HG03457 (cell line): ENCODE measurements around the gene ISG15.
"Not testable (repeated sequence)": the region's sequence is repeated elsewhere in the genome, so short reads cannot be mapped to it uniquely, and the experiment has no call there.

ENCODE experiments used
- ATAC-seq: cut with Tn5 transposase; IDR thresholded peaks from one replicate; pipeline ENCODE4 v1.9.1; 2021; ENCODE audit warnings: moderate number of reproducible peaks; ENCODE audit not compliant: unreplicated experiment

The ISG15 gene

DNA sequence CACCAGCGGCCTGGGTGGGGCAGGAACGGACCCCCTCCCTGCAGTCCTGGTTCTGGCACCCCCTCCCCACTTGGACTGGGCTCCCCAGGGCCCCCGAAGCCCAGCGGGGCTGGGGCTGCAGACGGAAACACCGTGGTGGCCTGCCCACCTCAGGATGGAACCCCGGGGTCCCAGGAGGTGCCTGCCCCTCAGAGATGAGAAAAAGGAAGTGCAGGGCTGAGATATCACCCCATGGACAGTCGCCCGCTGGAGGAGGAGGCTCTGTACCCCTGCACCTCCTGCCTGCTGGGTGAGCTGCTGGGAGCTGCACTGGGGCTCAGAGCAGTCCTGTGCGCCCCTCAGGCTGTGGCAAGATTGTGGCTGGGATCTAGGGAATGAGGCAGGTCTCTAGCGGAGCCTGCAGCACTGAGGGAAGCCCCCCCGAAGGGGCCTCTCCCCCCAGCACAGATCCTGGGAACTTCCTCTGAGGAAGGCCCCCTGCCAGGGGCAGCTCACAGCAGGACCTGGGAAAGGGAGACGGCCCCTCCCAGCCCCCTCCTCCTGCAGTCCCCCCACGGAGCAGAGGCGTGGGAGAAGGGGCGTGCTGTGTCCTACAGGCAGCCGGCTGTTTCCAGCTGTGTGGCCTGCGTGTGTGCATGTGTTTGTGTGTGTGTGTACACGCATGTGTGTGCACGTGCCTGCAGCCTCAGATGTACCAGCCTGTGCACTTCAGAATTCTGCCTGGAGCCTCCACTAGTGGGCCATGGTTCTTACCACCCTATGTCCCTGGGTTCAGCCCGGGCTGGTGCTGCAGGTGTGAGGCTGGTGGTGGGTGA, 13.5 kb downstream of the ISG15 start:
- ATAC-seq, result no peak

GRCh38 chr1:1027791-1028190, 14.5 kb downstream of the ISG15 start:
- ATAC-seq, result no peak

DNA sequence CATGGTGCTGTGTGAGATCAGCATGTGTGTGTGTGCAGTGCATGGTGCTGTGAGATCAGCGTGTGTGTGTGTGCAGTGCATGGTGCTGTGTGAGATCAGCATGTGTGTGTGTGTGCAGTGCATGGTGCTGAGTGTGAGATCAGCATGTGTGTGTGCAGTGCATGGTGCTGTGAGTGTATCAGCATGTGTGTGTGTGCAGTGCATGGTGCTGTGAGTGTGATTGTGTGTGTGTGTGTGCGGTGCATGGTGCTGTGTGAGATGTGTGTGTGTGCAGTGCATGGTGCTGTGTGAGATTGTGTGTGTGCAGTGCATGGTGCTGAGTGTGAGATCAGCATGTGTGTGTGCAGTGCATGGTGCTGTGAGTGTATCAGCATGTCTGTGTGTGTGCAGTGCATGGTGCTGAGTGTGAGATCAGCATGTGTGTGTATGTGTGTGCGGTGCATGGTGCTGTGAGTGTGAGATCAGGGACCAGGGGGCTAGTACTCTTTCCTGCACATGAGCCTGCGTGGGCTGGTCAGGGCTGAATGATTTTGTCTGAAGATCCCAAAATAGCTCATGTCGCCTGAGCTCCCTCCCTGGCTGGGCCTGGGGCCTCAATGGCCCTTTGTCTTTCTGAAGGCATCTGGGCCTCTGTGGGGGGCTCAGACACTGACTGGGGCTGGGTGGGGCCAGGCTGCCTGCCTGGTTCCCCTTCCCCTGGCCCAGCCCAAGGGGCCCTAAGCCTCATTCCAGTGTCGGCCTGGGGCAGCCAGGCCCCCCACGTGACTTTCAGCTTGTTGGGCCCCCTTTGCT, 17.8 kb downstream of the ISG15 start:
- not testable (repeated sequence) for ATAC-seq

DNA sequence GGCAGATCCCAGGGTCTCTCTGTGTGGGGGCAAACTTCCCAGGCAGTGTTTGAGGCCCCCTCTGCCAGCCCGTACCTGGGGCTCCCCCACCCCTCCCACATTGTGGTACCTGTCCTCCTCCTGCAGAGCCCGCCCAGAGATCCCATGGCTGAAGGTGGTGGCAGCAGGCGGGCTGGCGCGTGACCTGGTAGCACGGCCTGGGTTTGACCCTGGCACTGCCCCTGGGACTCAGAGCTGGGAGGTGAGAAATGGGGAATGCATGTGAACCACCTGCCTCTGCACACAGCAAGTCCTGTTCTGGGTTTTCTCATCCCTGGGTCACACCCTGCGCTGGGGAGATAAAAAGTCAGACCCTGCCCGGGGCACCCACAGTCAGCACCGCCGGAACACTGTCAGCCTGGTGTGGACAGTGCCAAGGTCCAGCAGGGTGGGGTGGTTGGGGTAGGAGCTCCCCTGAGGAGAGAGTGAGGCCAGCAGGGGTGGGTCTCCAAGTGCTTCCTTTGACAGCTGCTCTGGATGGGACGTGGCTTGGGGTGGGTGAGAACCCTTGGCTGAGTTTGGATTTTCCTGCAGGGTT, 18.4 kb downstream of the ISG15 start:
- no peak for ATAC-seq

DNA sequence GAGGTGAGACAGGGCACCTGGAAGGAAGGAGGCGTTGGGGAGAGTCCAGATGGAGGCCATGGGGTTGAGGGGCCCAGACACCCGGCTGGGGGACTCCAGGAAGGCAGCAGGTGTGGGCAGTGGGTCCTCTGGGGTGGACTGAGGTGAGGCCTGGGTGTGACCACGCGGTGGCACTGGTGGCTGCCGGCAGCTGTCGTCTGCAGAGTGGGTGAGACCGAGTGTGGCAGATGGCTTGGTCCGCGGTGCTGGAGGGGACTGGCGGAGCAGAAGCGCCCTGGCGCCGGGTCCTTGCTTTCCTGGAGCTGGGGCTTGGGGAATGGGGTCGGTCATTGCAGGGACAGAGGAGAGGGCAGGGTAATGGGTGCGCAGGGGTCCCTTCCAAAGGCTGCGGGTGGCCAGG, 19.1 kb downstream of the ISG15 start:
- no peak for ATAC-seq

- ATAC-seq, result peak; percentile 61
Observed at GRCh38 chr1:1033009-1033587, 19.8 kb downstream of the ISG15 start.

- no peak for ATAC-seq
Observed at GRCh38 chr1:1033731-1034438, 20.6 kb downstream of the ISG15 start.

DNA sequence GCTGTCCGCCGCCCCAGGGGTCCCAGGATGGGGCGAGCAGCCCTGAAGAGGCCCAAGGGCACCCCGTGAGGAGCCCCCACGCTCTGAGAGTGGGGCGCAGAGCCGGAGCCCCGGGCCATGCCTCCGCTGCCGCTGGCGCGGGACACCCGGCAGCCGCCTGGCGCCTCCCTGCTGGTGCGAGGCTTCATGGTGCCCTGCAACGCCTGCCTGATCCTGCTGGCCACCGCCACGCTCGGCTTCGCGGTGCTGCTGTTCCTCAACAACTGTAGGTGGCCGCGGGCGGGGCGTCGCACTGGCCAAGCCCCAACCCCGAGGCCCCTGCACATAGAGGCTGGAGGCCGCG, 21.1 kb downstream of the ISG15 start:
- ATAC-seq, result no peak

- ATAC-seq, result no peak
Observed at GRCh38 chr1:1035291-1035943, 22.1 kb downstream of the ISG15 start.

DNA sequence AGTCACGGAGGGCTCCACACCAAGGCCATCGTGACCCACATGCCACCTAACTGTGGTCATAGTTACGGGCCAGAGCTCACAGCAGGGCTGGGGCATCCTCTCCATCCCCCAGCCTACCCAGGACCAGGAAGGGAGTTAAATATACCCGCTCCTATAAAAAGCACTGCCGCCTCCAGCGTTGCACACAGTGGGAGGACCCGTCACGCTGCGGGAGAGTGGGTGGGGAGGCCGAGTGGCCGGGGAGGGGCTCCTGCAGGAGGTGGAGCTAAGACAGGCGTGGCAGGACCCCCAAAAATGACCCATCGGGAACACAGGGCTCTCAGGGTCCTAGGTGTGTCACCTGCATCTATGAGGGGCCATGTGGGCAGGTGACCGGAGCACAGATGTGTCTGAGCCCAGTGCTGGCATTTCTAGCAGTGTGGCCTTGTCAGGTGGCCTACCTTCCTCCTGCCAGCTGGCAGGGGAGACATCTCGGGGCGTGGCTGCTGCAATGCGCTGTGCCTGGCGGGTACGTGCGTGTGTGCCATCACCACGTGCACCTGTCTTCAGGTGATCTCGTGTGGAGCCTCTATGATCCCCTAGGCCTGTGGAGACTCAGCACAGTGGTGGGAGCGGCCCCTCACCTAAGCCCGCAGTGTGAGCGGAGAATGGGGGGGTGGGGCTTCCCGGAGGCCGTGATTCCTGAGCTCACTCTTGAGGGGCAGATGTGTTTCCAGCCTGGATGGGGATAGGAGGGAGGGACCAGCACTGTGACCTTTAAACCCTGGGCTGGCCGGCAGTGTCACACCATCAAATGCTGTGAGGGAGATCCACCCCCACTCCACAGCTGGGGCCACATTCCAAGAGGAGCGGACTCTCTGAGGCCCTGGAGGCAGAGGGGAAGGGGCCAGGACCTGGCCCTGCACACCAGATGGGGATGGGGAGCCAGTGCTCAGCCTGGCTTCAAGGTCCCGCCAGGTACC, 24.4 kb downstream of the ISG15 start:
- no peak for ATAC-seq

DNA sequence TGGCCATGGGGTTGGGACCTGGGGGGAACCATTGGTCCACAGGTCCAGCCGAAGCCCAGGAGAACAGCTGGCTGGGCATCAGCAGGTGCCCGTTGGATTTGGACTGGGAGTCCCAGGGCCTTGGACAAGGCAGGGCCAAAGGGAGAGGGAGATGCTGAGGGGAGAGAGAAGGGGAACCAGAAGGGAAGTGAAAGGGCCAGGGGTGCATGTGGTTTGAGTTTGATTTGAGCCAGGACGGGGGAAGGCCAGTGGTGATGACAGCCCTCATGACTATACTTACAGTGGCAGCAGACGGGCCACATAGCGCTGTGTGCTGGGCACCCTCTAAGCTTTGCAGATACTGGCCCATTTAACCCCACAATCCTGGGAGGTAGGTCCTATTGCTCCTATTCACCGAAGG, 25.4 kb downstream of the ISG15 start:
- ATAC-seq, result no peak

GRCh38 chr1:1039145-1039910, 26.0 kb downstream of the ISG15 start:
- no peak for ATAC-seq

GRCh38 chr1:1040004-1040991, 27.0 kb downstream of the ISG15 start:
- no peak for ATAC-seq

GRCh38 chr1:1041092-1041523, 27.8 kb downstream of the ISG15 start:
- ATAC-seq, result no peak

DNA sequence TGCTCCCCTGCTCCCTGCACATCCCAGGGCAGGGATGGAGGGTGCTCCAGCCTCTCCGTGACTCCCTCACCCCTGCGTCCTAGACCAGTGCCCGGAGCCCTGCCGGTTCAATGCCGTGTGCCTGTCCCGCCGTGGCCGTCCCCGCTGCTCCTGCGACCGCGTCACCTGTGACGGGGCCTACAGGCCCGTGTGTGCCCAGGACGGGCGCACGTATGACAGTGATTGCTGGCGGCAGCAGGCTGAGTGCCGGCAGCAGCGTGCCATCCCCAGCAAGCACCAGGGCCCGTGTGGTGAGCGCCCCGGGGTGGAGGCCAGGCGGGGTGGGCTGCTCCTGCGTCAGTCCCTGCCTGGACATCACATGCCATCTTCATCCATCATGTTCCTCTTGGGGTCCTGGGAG, 28.6 kb downstream of the ISG15 start:
- ATAC-seq, result no peak

DNA sequence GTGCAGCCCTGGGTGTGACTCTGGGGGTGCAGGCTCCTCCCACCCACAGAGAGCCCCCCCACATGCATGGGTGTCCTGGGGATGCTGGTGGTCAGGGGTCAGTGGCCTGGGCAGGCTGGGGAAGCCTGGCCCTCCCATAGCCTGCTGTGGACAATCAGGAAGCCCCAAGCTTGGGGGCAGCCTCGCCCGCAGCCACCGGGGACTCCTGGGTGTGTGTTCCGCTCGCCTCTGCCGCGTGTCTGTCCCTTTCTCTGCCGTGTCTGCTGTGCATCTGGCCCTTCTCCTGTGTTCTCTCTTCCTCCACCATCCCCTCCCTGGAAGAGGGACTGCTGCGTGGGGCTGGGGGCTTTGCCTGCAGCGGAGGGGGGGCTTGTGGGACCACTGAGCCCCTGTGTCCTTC, 29.5 kb downstream of the ISG15 start:
- no peak for ATAC-seq

GRCh38 chr1:1043411-1043810, 30.1 kb downstream of the ISG15 start:
- ATAC-seq, result no peak
